ENCODE results near the gene KCTD15.
A peak's percentile ranks its signal among the peaks of the same experiment; 100 is the strongest.

Gene KCTD15

DNA sequence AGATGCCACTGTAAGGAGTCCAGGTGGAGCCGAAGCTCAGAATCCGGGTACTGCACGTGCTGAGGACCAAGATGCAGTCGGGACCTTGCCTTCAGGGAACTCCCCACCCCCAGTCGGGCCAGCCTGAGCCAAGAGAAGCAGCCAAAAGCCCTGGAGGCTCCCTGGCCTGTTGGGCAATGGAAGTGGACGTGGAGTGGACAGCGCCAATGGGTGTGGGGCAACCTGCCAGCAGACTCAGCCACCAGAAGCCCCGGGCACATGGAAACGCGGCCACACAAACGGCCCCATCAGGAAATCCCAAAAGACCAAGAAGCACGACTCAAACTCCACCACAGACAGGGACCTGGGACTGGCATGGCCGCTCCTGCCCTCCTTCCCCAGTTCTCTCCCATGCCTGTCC is 30.0 kb upstream of the KCTD15 start:
- Histone ChIP-seq H3K36me3 (replicated peaks) (no peaks in the 10 kb centered on the region), H3K27ac (no peak overlapping the region), H3K4me3 (ENCODE audit: low read depth, low read length) (no peak overlapping the region), H3K27me3 (replicated peaks) (peaks cover 2% of the 10 kb centered on the region)
- in situ Hi-C loops (cut with HindIII; ENCODE audit: low pct_ligation_motif_present, low sequenced_read_pairs) = loop anchor here (25.0 kb wide), 1 partner anchor 354 kb away; no protein-coding TSS in a partner anchor
- TF ChIP-seq, protein P1, sequence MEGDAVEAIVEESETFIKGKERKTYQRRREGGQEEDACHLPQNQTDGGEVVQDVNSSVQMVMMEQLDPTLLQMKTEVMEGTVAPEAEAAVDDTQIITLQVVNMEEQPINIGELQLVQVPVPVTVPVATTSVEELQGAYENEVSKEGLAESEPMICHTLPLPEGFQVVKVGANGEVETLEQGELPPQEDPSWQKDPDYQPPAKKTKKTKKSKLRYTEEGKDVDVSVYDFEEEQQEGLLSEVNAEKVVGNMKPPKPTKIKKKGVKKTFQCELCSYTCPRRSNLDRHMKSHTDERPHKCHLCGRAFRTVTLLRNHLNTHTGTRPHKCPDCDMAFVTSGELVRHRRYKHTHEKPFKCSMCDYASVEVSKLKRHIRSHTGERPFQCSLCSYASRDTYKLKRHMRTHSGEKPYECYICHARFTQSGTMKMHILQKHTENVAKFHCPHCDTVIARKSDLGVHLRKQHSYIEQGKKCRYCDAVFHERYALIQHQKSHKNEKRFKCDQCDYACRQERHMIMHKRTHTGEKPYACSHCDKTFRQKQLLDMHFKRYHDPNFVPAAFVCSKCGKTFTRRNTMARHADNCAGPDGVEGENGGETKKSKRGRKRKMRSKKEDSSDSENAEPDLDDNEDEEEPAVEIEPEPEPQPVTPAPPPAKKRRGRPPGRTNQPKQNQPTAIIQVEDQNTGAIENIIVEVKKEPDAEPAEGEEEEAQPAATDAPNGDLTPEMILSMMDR (IDR thresholded peaks at IDR 0.05; ENCODE audit: low read depth, low read length, missing control alignments) = no peak
- DNase-seq = no peak

DNA sequence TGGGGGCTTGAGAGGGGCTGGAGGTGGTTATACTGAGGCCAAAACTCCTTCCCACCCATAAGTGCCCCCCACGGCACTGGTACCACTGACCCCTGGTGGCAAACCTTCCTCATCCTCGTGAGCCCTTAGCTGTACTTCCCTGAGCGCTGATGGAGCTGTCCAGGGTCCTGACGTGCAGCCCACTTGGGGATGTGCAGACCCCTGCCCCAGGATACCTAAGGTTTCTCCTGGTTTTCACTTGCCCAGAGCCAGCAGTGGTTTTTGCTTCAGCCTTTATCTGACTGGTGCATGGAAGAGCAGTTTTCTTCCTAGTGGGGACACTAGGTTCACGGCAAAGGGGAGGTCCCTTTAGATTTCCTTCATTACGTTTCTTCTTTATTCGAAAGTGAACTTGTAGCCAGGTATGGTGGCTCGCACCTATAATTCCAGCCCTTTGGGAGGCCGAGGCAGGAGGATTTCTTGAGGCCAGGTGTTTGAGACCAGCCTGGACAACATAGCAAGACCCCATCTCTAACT is 28.7 kb upstream of the KCTD15 start:
- Histone ChIP-seq H3K4me3 (ENCODE audit: low read depth, low read length) (no peak overlapping the region), H3K27me3 (replicated peaks) (peaks cover 2% of the 10 kb centered on the region), H3K36me3 (replicated peaks) (no peaks in the 10 kb centered on the region), H3K27ac (no peak overlapping the region)
- DNase-seq = no peak
- TF ChIP-seq, protein P1 (IDR thresholded peaks at IDR 0.05; ENCODE audit: low read depth, low read length, missing control alignments) = peak; percentile 50
- in situ Hi-C loops (cut with HindIII; ENCODE audit: low pct_ligation_motif_present, low sequenced_read_pairs) = loop anchor here (25.0 kb wide), 1 partner anchor 356 kb away; no protein-coding TSS in a partner anchor

DNA sequence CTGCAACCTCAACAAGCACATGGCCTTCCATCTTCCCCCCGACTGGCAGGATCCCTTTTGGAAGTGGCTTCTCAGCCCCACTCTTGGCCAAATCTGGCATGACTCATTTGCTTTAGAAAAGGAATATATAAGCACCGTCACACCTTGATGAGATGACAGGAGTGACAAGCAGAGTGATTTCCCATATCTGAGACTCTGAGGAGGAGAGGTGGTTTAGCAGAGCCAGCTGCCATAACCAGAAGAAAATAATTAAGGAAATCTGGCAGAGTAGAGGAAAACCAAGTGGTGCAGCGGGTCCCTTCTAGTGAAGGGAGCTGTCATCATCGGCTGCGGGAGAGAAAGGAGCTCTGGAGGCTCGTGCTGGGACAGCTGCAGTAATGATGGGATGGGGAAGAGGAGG is 27.5 kb upstream of the KCTD15 start:
- TF ChIP-seq, protein P1 (IDR thresholded peaks at IDR 0.05; ENCODE audit: low read depth, low read length, missing control alignments) = no peak
- H3K36me3 ChIP-seq (replicated peaks) = no peaks in the 10 kb centered on the region
- no peak overlapping the region for H3K4me3 ChIP-seq (ENCODE audit: low read depth, low read length)
- peaks cover 2% of the 10 kb centered on the region for H3K27me3 ChIP-seq (replicated peaks)
- H3K27ac ChIP-seq = no peak overlapping the region
- in situ Hi-C loops (cut with HindIII; ENCODE audit: low pct_ligation_motif_present, low sequenced_read_pairs) = loop anchor here (25.0 kb wide), 1 partner anchor 357 kb away; no protein-coding TSS in a partner anchor
- no peak for DNase-seq

DNA sequence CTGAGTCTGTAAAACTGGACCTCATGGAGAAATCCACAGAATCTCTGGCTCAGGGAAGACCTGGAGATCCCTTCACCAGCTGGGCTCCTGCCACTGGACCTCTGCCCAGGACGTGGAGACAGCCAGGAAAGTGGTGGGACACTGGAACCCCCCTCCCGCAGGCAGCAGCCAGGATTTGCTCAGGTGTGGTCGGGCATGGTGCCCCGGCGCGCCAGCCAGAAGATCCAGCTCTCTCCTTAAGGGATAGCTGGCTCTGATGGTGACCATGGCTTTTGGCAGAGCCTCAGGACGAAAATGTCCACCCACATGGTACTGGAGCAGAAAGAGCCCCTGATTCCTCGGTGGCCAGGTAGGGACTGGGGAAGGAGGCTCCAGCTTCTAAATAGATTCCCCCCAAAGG is 26.6 kb upstream of the KCTD15 start:
- no peak overlapping the region for H3K27ac ChIP-seq
- in situ Hi-C loops (cut with HindIII; ENCODE audit: low pct_ligation_motif_present, low sequenced_read_pairs) = loop anchor here (25.0 kb wide), 1 partner anchor 358 kb away; no protein-coding TSS in a partner anchor
- no peaks in the 10 kb centered on the region for H3K36me3 ChIP-seq (replicated peaks)
- no peak overlapping the region for H3K4me3 ChIP-seq (ENCODE audit: low read depth, low read length)
- TF ChIP-seq, protein P1 (IDR thresholded peaks at IDR 0.05; ENCODE audit: low read depth, low read length, missing control alignments) = no peak
- H3K27me3 ChIP-seq (replicated peaks) = peaks cover 2% of the 10 kb centered on the region
- DNase-seq = no peak

DNA sequence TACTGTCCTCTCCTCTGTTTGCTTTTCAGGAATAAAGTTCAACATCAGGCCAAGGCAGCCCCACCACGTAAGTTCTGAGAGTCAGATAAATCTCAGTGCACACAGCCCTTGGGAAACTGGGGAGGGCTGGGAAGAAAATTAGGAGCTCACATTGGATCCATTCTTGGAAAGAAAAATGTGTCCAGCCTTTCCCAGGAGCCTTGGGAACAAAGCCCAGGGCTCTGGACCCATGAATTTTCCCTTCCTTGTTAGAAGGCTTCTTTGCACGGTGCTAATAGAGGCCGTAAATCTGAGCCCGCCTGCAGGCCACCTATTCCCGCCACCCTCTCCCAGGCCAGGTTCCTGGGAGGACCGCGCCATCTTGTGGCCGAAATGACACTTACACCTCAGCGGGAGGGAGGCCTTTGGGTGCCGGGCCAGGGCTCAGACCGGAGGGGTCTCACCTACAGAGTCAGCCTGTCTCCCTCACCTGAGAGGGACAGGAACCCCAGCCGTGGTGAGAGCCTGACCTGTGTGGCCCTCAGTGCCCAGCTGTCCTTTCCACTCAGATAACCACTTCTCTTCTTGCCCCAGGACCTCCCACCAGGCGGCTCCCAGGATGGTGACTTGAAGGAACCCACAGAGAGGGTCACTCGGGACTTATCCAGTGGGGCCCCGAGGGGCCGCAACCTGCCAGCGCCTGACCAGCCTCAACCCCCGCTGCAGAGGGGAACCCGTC is 25.1 kb upstream of the KCTD15 start:
- H3K27me3 ChIP-seq (replicated peaks) = peaks cover 2% of the 10 kb centered on the region
- peak; percentile 45 for DNase-seq
- in situ Hi-C loops (cut with HindIII; ENCODE audit: low pct_ligation_motif_present, low sequenced_read_pairs) = loop anchor here (25.0 kb wide), 1 partner anchor 359 kb away; no protein-coding TSS in a partner anchor
- no peak overlapping the region for H3K4me3 ChIP-seq (ENCODE audit: low read depth, low read length)
- TF ChIP-seq, protein P1 (IDR thresholded peaks at IDR 0.05; ENCODE audit: low read depth, low read length, missing control alignments) = peak; percentile 90
- H3K36me3 ChIP-seq (replicated peaks) = no peaks in the 10 kb centered on the region
- H3K27ac ChIP-seq = no peak overlapping the region

Measured in brain microvascular endothelial cell (primary cell).